NCI-H460 (cell line): ENCODE measurements around the gene BOD1. TPM values are rescaled to one million over a fixed set of nuclear protein-coding genes. Genes with fewer than 3 reads are reported as not detected.

Source experiments
- DNase-seq: peaks from one replicate; pipeline ENCODE4 v3.0.0-alpha.2; 2016; ENCODE audit warnings: low read depth; ENCODE audit errors: extremely low read depth
- total RNA-seq: library from RNA; depleted of rRNA; stranded (reverse); fragments of >200 nt; shearing (Covaris generic); gene quantifications from 2 replicates; pipeline ENCODE4 v1.2.3, GENCODE V29; 2014

BOD1 gene
- total RNA-seq, 1 experiment from 2014 or later = 118 TPM

- DNase-seq = peak; percentile 31
These were observed 34.8 kb downstream of the BOD1 start for GRCh38 chr5:173581408-173582215.

- no peak for DNase-seq
These were observed 37.4 kb downstream of the BOD1 start for GRCh38 chr5:173578947-173579615.

GRCh38 chr5:173577817-173578216 is 38.6 kb downstream of the BOD1 start:
- DNase-seq = no peak

GRCh38 chr5:173577166-173577565 is 39.3 kb downstream of the BOD1 start:
- DNase-seq = no peak

- DNase-seq = no peak
These were observed 40.5 kb downstream of the BOD1 start for GRCh38 chr5:173575985-173576384.

- DNase-seq = no peak
These were observed 41.5 kb downstream of the BOD1 start for GRCh38 chr5:173574983-173575382.

GRCh38 chr5:173573126-173573960 is 43.1 kb downstream of the BOD1 start:
- DNase-seq = peak; percentile 66

GRCh38 chr5:173572431-173573125 is 43.9 kb downstream of the BOD1 start:
- no peak for DNase-seq

GRCh38 chr5:173570321-173571090 is 45.9 kb downstream of the BOD1 start:
- DNase-seq = no peak

GRCh38 chr5:173568703-173569102 is 47.7 kb downstream of the BOD1 start:
- DNase-seq = no peak

- DNase-seq = no peak
These were observed 48.3 kb downstream of the BOD1 start for GRCh38 chr5:173568128-173568527.

- DNase-seq = peak; percentile 33
These were observed 48.9 kb downstream of the BOD1 start for GRCh38 chr5:173567548-173567947.

- DNase-seq = no peak
These were observed 50.9 kb downstream of the BOD1 start for GRCh38 chr5:173565491-173566072.

GRCh38 chr5:173564106-173564505 is 52.3 kb downstream of the BOD1 start:
- no peak for DNase-seq

- no peak for DNase-seq
These were observed 53.2 kb downstream of the BOD1 start for GRCh38 chr5:173563246-173563645.

GRCh38 chr5:173562451-173562850 is 54.0 kb downstream of the BOD1 start:
- no peak for DNase-seq
